ENCODE measurements around the gene TMEM53. TPM values are rescaled to one million over a fixed set of nuclear protein-coding genes. Genes with fewer than 3 reads are reported as not detected.

Gene TMEM53
- total and polyA plus RNA-seq, 3 donors from 2014 or later, result 15.6 to 40.2 (median 18.9) TPM

DNA sequence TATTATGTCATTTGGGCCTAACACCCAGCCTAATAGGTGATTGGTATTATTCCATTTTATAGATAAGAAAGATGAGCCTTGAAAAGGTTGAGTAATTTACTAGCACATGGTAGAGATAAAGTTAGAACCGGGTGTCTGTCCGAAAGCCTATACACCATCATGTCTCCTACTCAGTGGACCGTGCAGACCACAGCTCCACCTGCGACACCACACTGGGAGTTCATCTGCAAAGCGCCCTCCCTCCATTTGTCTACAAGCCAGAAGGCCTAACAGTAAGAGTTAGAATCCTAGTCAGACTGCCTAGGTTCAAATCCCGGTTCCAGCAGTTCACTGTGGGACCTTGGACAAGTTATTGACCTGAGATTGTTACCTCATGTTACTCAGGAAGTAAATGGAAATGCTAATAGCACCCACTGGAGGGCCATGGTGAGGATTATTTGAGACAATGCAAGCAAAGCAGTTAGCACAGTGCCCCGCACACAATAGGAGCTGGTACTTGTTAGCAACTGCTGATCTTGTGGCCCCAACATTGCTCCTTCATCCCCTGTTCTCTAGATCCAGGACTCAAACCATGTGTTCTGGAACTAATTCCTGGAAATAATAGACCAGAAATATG lies 20.7 kb upstream of the TMEM53 start:
- intact Hi-C loops (cut with DNase I; ENCODE audit: low total_unique reads), result no loop called here
- H3K27ac ChIP-seq, result no peak overlapping the region
- H3K36me3 ChIP-seq (ENCODE audit: low read depth, missing control alignments), result no peaks in the 10 kb centered on the region
- DNase-seq, result no peak
- no peaks in the 10 kb centered on the region for H3K9me3 ChIP-seq
- no peak overlapping the region for H3K4me3 ChIP-seq
- H3K27me3 ChIP-seq, result no peaks in the 10 kb centered on the region
- WGBS, 2 donors, result 91 to 94% methylated on average over 7 of the region's 7 CpGs
- no peak for TF ChIP-seq POLR2A (IDR thresholded peaks at IDR 0.05)
- TF ChIP-seq, protein P1, sequence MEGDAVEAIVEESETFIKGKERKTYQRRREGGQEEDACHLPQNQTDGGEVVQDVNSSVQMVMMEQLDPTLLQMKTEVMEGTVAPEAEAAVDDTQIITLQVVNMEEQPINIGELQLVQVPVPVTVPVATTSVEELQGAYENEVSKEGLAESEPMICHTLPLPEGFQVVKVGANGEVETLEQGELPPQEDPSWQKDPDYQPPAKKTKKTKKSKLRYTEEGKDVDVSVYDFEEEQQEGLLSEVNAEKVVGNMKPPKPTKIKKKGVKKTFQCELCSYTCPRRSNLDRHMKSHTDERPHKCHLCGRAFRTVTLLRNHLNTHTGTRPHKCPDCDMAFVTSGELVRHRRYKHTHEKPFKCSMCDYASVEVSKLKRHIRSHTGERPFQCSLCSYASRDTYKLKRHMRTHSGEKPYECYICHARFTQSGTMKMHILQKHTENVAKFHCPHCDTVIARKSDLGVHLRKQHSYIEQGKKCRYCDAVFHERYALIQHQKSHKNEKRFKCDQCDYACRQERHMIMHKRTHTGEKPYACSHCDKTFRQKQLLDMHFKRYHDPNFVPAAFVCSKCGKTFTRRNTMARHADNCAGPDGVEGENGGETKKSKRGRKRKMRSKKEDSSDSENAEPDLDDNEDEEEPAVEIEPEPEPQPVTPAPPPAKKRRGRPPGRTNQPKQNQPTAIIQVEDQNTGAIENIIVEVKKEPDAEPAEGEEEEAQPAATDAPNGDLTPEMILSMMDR (IDR thresholded peaks at IDR 0.05), result no peak
- no peaks in the 10 kb centered on the region for H3K4me1 ChIP-seq

DNA sequence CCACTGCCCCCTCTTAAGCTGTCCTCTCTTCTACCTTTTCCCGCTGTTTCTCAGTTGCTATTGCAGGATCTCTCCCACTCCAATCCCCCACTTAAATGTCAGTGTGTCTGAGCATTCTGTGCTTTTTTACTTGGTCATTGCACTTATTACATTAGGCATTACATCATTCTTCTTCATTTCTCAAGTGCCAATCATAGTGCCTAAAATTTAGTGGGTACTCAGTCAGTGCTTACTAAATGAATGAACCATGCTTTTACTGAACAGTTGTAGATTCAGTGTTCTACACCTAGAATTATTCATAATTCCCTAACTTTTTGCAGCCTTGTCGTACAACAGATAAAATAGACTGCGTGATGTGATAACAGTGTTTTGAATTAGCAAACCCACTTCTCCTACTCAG lies 19.6 kb upstream of the TMEM53 start:
- H3K36me3 ChIP-seq (ENCODE audit: low read depth, missing control alignments), result no peaks in the 10 kb centered on the region
- H3K4me1 ChIP-seq, result peaks cover 5% of the 10 kb centered on the region
- DNase-seq, result no peak
- WGBS, 2 donors, result 89 to 92% methylated on average over 3 of the region's 3 CpGs
- no peaks in the 10 kb centered on the region for H3K9me3 ChIP-seq
- no peaks in the 10 kb centered on the region for H3K27me3 ChIP-seq
- no peak for TF ChIP-seq POLR2A (IDR thresholded peaks at IDR 0.05)
- TF ChIP-seq, protein P1 (IDR thresholded peaks at IDR 0.05), result no peak
- H3K27ac ChIP-seq, result no peak overlapping the region
- H3K4me3 ChIP-seq, result no peak overlapping the region
- intact Hi-C loops (cut with DNase I; ENCODE audit: low total_unique reads), result no loop called here

DNA sequence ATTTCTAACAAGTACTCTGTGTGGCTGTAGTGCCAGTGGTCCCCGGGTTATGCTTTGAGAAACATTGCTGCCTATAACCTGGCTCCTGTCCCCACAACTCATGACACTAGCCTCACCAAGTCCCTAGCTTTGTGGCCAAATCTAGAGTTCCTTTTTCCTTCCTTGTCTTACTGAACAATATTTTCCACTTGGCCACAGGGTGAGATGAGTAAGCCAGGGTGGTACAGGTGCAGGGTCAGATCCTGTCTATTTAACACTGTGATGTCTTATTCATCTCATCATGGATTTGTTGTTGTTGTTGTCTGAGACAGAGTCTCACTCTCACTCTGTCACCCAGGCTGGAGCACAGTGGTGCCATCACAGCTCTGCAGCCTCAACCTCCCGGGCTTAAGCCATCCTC lies 18.9 kb upstream of the TMEM53 start:
- H3K36me3 ChIP-seq (ENCODE audit: low read depth, missing control alignments), result no peaks in the 10 kb centered on the region
- WGBS, 2 donors, result 90 to 92% methylated on average over 2 of the region's 2 CpGs

DNA sequence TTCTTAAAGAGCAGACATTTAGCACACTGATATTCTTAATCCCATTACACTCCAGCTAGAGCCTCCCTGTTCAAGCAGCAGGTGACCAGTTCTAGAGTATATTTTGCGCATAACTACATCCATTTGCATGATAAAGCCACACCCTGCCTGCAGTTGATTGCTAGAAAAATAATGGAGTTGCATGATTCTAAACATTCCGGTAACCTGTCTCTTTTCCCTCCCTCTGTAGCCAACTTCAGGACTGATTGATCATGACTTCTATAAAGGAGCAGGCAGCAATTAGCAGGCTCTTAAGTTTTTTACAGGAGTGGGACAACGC lies 15.1 kb upstream of the TMEM53 start:
- H3K36me3 ChIP-seq (ENCODE audit: low read depth, missing control alignments), result no peaks in the 10 kb centered on the region
- H3K9me3 ChIP-seq, result no peaks in the 10 kb centered on the region
- intact Hi-C loops (cut with DNase I; ENCODE audit: low total_unique reads), result no loop called here
- no peak for DNase-seq
- H3K27ac ChIP-seq, result no peak overlapping the region
- TF ChIP-seq, protein P1 (IDR thresholded peaks at IDR 0.05), result no peak
- no peak for TF ChIP-seq POLR2A (IDR thresholded peaks at IDR 0.05)
- no peaks in the 10 kb centered on the region for H3K27me3 ChIP-seq
- H3K4me1 ChIP-seq, result peaks cover 9% of the 10 kb centered on the region
- H3K4me3 ChIP-seq, result no peak overlapping the region
- WGBS, 2 donors, result 80 to 84% methylated on average over 3 of the region's 3 CpGs

More for the DNA sequence above, 18.9 kb upstream of the TMEM53 start:
- no peak for DNase-seq
- H3K27ac ChIP-seq, result no peak overlapping the region
- no peak for TF ChIP-seq POLR2A (IDR thresholded peaks at IDR 0.05)
- TF ChIP-seq, protein P1 (IDR thresholded peaks at IDR 0.05), result no peak
- H3K27me3 ChIP-seq, result no peaks in the 10 kb centered on the region
- peaks cover 9% of the 10 kb centered on the region for H3K4me1 ChIP-seq
- H3K4me3 ChIP-seq, result no peak overlapping the region
- H3K9me3 ChIP-seq, result no peaks in the 10 kb centered on the region
- intact Hi-C loops (cut with DNase I; ENCODE audit: low total_unique reads), result no loop called here

DNA sequence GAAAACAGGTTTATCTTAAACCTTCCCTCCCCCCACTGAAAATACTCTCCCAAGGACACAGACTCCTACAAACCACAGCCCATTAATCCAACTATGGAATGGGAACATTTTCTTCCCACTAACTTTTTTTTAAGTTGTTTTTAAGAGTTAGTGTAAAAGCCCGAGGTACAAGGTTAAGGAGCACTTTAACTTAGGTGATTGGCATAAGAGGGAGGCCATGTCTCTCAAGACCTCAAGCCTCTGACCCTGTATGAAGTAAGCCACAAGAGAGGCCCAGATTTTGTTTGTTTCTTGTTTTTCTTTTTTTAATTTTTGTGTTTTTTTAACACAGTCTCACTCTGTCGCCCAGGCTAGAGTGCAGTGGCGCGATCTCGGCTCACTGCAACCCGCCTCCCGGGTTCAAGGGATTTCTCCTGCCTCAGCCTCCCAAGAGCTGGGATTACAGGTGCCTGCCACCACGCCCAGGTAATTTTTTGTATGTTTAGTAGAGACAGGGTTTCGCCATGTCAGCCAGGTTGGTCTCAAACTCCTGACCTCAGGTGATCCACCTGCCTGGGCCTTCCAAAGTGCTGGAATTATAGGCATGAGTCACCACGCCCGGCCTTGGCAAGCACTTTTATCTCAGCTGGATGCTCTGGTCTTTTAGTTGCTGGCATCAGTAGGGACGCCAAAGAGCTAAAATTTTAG lies 14.6 kb upstream of the TMEM53 start:
- 67 to 70% methylated on average over 12 of the region's 12 CpGs for WGBS, 2 donors
- intact Hi-C loops (cut with DNase I; ENCODE audit: low total_unique reads), result no loop called here
- Histone ChIP-seq H3K4me1 (peaks cover 9% of the 10 kb centered on the region), H3K27ac (no peak overlapping the region), H3K9me3 (no peaks in the 10 kb centered on the region), H3K27me3 (no peaks in the 10 kb centered on the region), H3K4me3 (no peak overlapping the region), H3K36me3 (ENCODE audit: low read depth, missing control alignments) (no peaks in the 10 kb centered on the region)
- peak; percentile 21 for DNase-seq
- no peak for TF ChIP-seq POLR2A (IDR thresholded peaks at IDR 0.05)
- TF ChIP-seq, protein P1 (IDR thresholded peaks at IDR 0.05), result no peak
